Fibroblast of lung (primary cell): Measurements from ENCODE around the gene AASS.

Experiments
- EZH2 ChIP-seq: IDR thresholded peaks from 2 replicates; pipeline ENCODE4 v1.5.1; 2012; ENCODE audit warnings: low read length, control low read depth, mild to moderate bottlenecking; ENCODE audit errors: missing control alignments
- TF ChIP-seq, protein P1 (sequence below), 2 donors: IDR thresholded peaks in 1 of 2; conservative IDR thresholded peaks in 1 of 2; 1 replicate in 1 of 2; 2 replicates in 1 of 2; pipeline ENCODE4 v1.5.1; 2011 to 2012; ENCODE audit warnings: low read length in 2 of 2, control low read depth in 1 of 2, inconsistent platforms in 1 of 2, low read depth in 1 of 2, mild to moderate bottlenecking in 1 of 2

DNA sequence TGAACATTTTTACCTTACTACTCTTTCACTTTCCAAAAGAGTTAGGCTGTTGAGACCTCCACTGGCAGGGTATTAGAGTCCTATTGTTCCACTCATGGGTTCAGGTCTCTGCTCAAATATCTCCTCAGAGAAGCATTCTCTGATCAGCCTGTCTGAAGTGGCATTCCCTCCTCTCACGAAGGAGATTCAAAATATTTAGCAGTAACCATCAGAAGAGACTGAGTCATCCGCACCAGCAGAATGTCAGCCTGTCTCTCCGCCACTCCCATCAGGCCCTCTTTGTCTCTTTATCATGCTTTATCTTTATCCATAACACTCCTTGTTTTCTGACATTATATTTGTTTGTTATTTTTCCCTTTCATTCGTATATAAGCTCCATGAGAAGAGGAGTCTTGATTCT, 79.1 kb downstream of the AASS start:
- TF ChIP-seq, protein P1, sequence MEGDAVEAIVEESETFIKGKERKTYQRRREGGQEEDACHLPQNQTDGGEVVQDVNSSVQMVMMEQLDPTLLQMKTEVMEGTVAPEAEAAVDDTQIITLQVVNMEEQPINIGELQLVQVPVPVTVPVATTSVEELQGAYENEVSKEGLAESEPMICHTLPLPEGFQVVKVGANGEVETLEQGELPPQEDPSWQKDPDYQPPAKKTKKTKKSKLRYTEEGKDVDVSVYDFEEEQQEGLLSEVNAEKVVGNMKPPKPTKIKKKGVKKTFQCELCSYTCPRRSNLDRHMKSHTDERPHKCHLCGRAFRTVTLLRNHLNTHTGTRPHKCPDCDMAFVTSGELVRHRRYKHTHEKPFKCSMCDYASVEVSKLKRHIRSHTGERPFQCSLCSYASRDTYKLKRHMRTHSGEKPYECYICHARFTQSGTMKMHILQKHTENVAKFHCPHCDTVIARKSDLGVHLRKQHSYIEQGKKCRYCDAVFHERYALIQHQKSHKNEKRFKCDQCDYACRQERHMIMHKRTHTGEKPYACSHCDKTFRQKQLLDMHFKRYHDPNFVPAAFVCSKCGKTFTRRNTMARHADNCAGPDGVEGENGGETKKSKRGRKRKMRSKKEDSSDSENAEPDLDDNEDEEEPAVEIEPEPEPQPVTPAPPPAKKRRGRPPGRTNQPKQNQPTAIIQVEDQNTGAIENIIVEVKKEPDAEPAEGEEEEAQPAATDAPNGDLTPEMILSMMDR (conservative IDR thresholded peaks at IDR 0.05 in 1 of 2, IDR thresholded peaks at IDR 0.05 in 1 of 2; ENCODE audit: low read depth in 1 of 2, low read length in 2 of 2), result no peak
- no peak for TF ChIP-seq EZH2
